SK-N-SH (cell line): ENCODE measurements around the gene NYAP1. TPM values are rescaled to one million over a fixed set of nuclear protein-coding genes. Genes with fewer than 3 reads are reported as not detected.

Experiments
- CTCF ChIA-PET: fragments of 300-600, 350-600 bp; formaldehyde crosslinking; extraction: SDS; loops from one replicate; lab custom pipeline; 2021; lab: Yijun Ruan, JAX
- POLR2A ChIA-PET: fragments of 350-600 bp; sonication (Branson Sonifier 250); formaldehyde crosslinking; extraction: SDS; loops from one replicate; lab custom pipeline; 2020; ENCODE audit warnings: antibody characterized with exemption, inconsistent platforms; lab: Yijun Ruan, JAX
- DNase-seq: peaks from one replicate; pipeline ENCODE4 v3.0.0; 2012
- H2AFZ ChIP-seq: fragments of 200-600 bp; sonication (generic); 2 replicates; pipeline ENCODE4 v1.8.1; 2016; ENCODE audit warnings: antibody characterized with exemption, mild to moderate bottlenecking, low read depth
- H3F3A ChIP-seq: fragments of 200-600 bp; sonication (generic); replicated peaks from 2 replicates; pipeline ENCODE3; 2016; ENCODE audit warnings: antibody characterized with exemption, mild to moderate bottlenecking; ENCODE audit not compliant: insufficient read depth
- H3K27ac ChIP-seq, 2 experiments: fragments of 200-500 bp in 1 of 2; fragments of 200-600 bp in 1 of 2; sonication (Bioruptor generic) in 1 of 2; sonication (generic), shearing (Covaris generic) in 1 of 2; 2 replicates each; pipeline versions ENCODE4 v1.5.1 to v1.6.1; 2014 to 2016; ENCODE audit warnings: low read depth in 2 of 2, inconsistent platforms in 1 of 2, low read length in 1 of 2, mild to moderate bottlenecking in 1 of 2, mixed read lengths in 1 of 2
- H3K27me3 ChIP-seq: fragments of 200-600 bp; sonication (generic), shearing (Covaris generic); 2 replicates; pipeline ENCODE4 v1.6.1; 2016; ENCODE audit warnings: mixed run types; ENCODE audit not compliant: insufficient read depth
- H3K36me3 ChIP-seq, 2 experiments: fragments of 200-500 bp in 1 of 2; fragments of 200-600 bp in 1 of 2; sonication (Bioruptor generic) in 1 of 2; sonication (generic) in 1 of 2; replicated peaks in 1 of 2; 2 replicates each; pipeline versions ENCODE3 to v1.5.1; 2014 to 2016; ENCODE audit warnings: low read length in 1 of 2, mild to moderate bottlenecking in 1 of 2; ENCODE audit not compliant: insufficient read depth in 2 of 2, control insufficient read depth in 1 of 2
- H3K4me1 ChIP-seq, 2 experiments: fragments of 200-500 bp in 1 of 2; fragments of 200-600 bp in 1 of 2; sonication (Bioruptor generic) in 1 of 2; sonication (generic), shearing (Covaris generic) in 1 of 2; 2 replicates each; pipeline versions ENCODE4 v1.5.1 to v1.6.1; 2014 to 2016; ENCODE audit warnings: low read depth in 1 of 2, low read length in 1 of 2, mixed run types in 1 of 2; ENCODE audit not compliant: insufficient read depth in 2 of 2, control insufficient read depth in 1 of 2
- H3K4me2 ChIP-seq: fragments of 200-600 bp; sonication (generic), shearing (Covaris generic); 2 replicates; pipeline ENCODE4 v1.6.1; 2017; ENCODE audit warnings: mixed run types
- H3K4me3 ChIP-seq, 2 experiments: fragments of 200-500 bp in 1 of 2; fragments of 200-600 bp in 1 of 2; sonication (Bioruptor generic) in 1 of 2; sonication (generic), shearing (Covaris generic) in 1 of 2; 2 replicates each; pipeline versions ENCODE4 v1.5.1 to v1.8.1; 2014 to 2016; ENCODE audit warnings: low read depth in 2 of 2, inconsistent platforms in 1 of 2, low read length in 1 of 2, mild to moderate bottlenecking in 1 of 2, mixed read lengths in 1 of 2, moderate library complexity in 1 of 2
- H3K79me2 ChIP-seq: fragments of 200-600 bp; sonication (generic); 2 replicates; pipeline ENCODE4 v1.8.1; 2017; ENCODE audit warnings: mild to moderate bottlenecking; ENCODE audit not compliant: insufficient read depth
- H3K9ac ChIP-seq: fragments of 200-600 bp; sonication (generic); 2 replicates; pipeline ENCODE4 v1.6.1; 2017; ENCODE audit warnings: mixed run types
- H3K9me2 ChIP-seq: fragments of 200-600 bp; sonication (generic); 2 replicates; pipeline ENCODE4 v1.6.1; 2017; ENCODE audit warnings: mixed run types
- H3K9me3 ChIP-seq: fragments of 200-600 bp; sonication (generic); 2 replicates; pipeline ENCODE4 v1.6.1; 2017; ENCODE audit warnings: mixed run types, mild to moderate bottlenecking, moderate library complexity
- H4K20me1 ChIP-seq: fragments of 200-600 bp; sonication (generic); 2 replicates; pipeline ENCODE4 v1.6.1; 2017; ENCODE audit warnings: mild to moderate bottlenecking, mixed run types; ENCODE audit not compliant: insufficient read depth
- CTCF ChIP-seq: fragments of 200-600 bp; sonication (generic); IDR thresholded peaks from 2 replicates; pipeline ENCODE4 v1.6.1; 2017; ENCODE audit warnings: antibody characterized with exemption, mild to moderate bottlenecking, moderate library complexity
- ELF1 ChIP-seq: IDR thresholded peaks from 2 replicates; pipeline ENCODE4 v1.4.0; 2012
- EP300 ChIP-seq, 2 experiments: IDR thresholded peaks; 2 replicates each; pipeline versions ENCODE4 v1.4.0 to v1.6.1; 2012; ENCODE audit warnings: borderline replicate concordance in 1 of 2, low read depth in 1 of 2, low read length in 1 of 2
- EZH2phosphoT487 ChIP-seq: fragments of 200-600 bp; sonication (generic); IDR thresholded peaks from 2 replicates; pipeline ENCODE4 v1.6.1; 2017; ENCODE audit warnings: low read depth, mixed run types, mild to moderate bottlenecking, antibody characterized with exemption, moderate library complexity, borderline replicate concordance
- FOSL2 ChIP-seq: IDR thresholded peaks from 2 replicates; pipeline ENCODE4 v1.4.0; 2012; ENCODE audit warnings: low read depth, mild to moderate bottlenecking, moderate library complexity, borderline replicate concordance
- FOXJ3 ChIP-seq: sonication (generic); formaldehyde crosslinking; IDR thresholded peaks from 2 replicates; pipeline ENCODE4 v1.5.1; 2020; ENCODE audit warnings: mild to moderate bottlenecking, missing genetic modification reagents
- FOXM1 ChIP-seq: IDR thresholded peaks from 2 replicates; pipeline ENCODE4 v1.4.0; 2012; ENCODE audit warnings: low read depth, mild to moderate bottlenecking
- IRF3 ChIP-seq: fragments of 150-350 bp; IDR thresholded peaks from 2 replicates; pipeline ENCODE4 v1.6.1; 2016; ENCODE audit warnings: mild to moderate bottlenecking, low read depth, low read length
- JUND ChIP-seq: IDR thresholded peaks from 2 replicates; pipeline ENCODE4 v1.4.0; 2012
- MEF2A ChIP-seq: IDR thresholded peaks from 2 replicates; pipeline ENCODE4 v1.4.0; 2012; ENCODE audit warnings: low read depth, borderline replicate concordance
- MXI1 ChIP-seq: IDR thresholded peaks from 2 replicates; pipeline ENCODE4 v1.6.1; 2012; ENCODE audit warnings: mild to moderate bottlenecking, low read depth, low read length, improper control_type of control experiment
- NFIC ChIP-seq: IDR thresholded peaks from 2 replicates; pipeline ENCODE4 v1.4.0; 2012; ENCODE audit warnings: borderline replicate concordance
- RAD21 ChIP-seq: IDR thresholded peaks from 2 replicates; pipeline ENCODE4 v1.6.1; 2012; ENCODE audit warnings: mild to moderate bottlenecking, low read length
- RCOR1 ChIP-seq: fragments of 150-350 bp; IDR thresholded peaks from 2 replicates; pipeline ENCODE4 v1.6.1; 2017; ENCODE audit warnings: antibody characterized with exemption, low read length
- RFX5 ChIP-seq: IDR thresholded peaks from 2 replicates; pipeline ENCODE4 v1.6.1; 2012; ENCODE audit warnings: mild to moderate bottlenecking, improper control_type of control experiment, low read length
- SIN3A ChIP-seq: IDR thresholded peaks from 2 replicates; pipeline ENCODE4 v1.6.1; 2012; ENCODE audit warnings: low read depth, mild to moderate bottlenecking, low read length, moderate library complexity, borderline replicate concordance
- SMC3 ChIP-seq: IDR thresholded peaks from 2 replicates; pipeline ENCODE4 v1.6.1; 2012; ENCODE audit warnings: low read depth, low read length, improper control_type of control experiment
- TCF12 ChIP-seq: IDR thresholded peaks from 2 replicates; pipeline ENCODE4 v1.4.0; 2012
- TEAD4 ChIP-seq: IDR thresholded peaks from 2 replicates; pipeline ENCODE4 v1.4.0; 2012; ENCODE audit warnings: mild to moderate bottlenecking, borderline replicate concordance; ENCODE audit not compliant: insufficient read depth
- YY1 ChIP-seq: IDR thresholded peaks from 2 replicates; pipeline ENCODE4 v1.4.0; 2012; ENCODE audit warnings: low read depth, mild to moderate bottlenecking
- WGBS: methylation state at CpG from one replicate; pipeline ENCODE4 v1.1.6; 2017; ENCODE audit warnings: low lambda C conversion rate; 5-methylcytosine and 5-hydroxymethylcytosine counted together
- polyA plus RNA-seq, 3 experiments: library from polyadenylated mRNA; depleted of rRNA; stranded (reverse); fragments of >200 nt; gene quantifications; 2 replicates each; pipeline ENCODE4 v1.2.3, GENCODE V29; 2012
- TF ChIP-seq, protein P1 (sequence below): IDR thresholded peaks from 2 replicates; pipeline ENCODE4 v1.4.0; 2012; ENCODE audit warnings: low read depth, borderline replicate concordance

NYAP1 gene
- polyA plus RNA-seq, 1 of the 3 experiments (the other 2 are of a cell fraction), result 6.0 TPM

GRCh38 chr7:100513212-100513810, 29.6 kb downstream of the NYAP1 start:
- no peaks in the 10 kb centered on the region for H3K9me3 ChIP-seq
- peaks cover 12 to 18% of the 10 kb centered on the region in 2 experiments; a peak in 3 of 4 replicates for H3K4me1 ChIP-seq
- ChIA-PET POLR2A (no interaction called here), CTCF (interaction anchor here (0.7 to 1.4 kb wide), 3 partner anchors 23 to 44 kb away, joined by 3 to 6 read pairs (median 3); no protein-coding TSS in a partner anchor)
- H2AFZ ChIP-seq, result no peak overlapping the region
- 95% methylated on average over 9 of the region's 9 CpGs for WGBS
- no peaks in the 10 kb centered on the region for H3K9me2 ChIP-seq
- no peaks in the 10 kb centered on the region for H3K79me2 ChIP-seq
- H3K27me3 ChIP-seq, result no peaks in the 10 kb centered on the region
- no peaks in the 10 kb centered on the region for H3F3A ChIP-seq
- no peaks in the 10 kb centered on the region for H3K36me3 ChIP-seq
- H3K27ac ChIP-seq, result no peak overlapping the region
- no peak for TF ChIP-seq NFIC
- no peak for TF ChIP-seq FOXJ3
- TF ChIP-seq MXI1, result no peak
- TF ChIP-seq EP300 (IDR thresholded peaks at IDR 0.05; ENCODE audit: borderline replicate concordance in 1 of 2, low read depth in 1 of 2, low read length in 1 of 2), result no peak
- no peak for TF ChIP-seq SMC3
- TF ChIP-seq, protein P1, sequence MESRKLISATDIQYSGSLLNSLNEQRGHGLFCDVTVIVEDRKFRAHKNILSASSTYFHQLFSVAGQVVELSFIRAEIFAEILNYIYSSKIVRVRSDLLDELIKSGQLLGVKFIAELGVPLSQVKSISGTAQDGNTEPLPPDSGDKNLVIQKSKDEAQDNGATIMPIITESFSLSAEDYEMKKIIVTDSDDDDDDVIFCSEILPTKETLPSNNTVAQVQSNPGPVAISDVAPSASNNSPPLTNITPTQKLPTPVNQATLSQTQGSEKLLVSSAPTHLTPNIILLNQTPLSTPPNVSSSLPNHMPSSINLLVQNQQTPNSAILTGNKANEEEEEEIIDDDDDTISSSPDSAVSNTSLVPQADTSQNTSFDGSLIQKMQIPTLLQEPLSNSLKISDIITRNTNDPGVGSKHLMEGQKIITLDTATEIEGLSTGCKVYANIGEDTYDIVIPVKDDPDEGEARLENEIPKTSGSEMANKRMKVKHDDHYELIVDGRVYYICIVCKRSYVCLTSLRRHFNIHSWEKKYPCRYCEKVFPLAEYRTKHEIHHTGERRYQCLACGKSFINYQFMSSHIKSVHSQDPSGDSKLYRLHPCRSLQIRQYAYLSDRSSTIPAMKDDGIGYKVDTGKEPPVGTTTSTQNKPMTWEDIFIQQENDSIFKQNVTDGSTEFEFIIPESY, result no peak
- TF ChIP-seq CTCF, result no peak
- TF ChIP-seq RCOR1, result no peak
- no peak for TF ChIP-seq SIN3A
- TF ChIP-seq RAD21, result no peak
- no peak for TF ChIP-seq FOSL2
- TF ChIP-seq ELF1, result no peak
- no peak for TF ChIP-seq RFX5
- no peak for DNase-seq
- no peak overlapping the region for H3K4me3 ChIP-seq
- H3K9ac ChIP-seq, result no peak overlapping the region
- H4K20me1 ChIP-seq, result no peaks in the 10 kb centered on the region
- no peak overlapping the region for H3K4me2 ChIP-seq

DNA sequence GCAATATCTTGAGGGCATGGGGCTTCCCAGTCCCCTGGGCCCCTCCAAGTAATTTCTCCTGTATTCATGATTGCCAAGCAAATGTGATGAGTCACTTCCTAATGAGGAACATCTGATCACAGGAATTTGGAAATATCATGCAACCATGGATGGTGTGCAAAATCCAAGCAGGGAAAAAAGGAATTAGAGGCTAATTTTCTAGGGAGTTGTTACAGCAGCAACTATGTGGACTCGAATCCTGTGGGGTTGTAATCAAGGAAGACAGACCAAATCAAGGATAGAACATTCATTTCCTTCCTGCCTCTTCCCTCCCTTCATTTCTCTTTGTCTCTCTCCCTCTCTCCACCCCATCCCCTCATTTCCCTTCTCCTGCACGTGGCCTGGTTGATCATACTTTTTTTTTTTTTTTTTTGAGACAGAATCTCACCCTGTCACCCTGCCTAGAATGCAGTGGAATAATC, 31.4 kb downstream of the NYAP1 start:
- Histone ChIP-seq H3F3A (peaks cover 3% of the 10 kb centered on the region), H3K9me3 (no peaks in the 10 kb centered on the region), H2AFZ (peak overlapping the region; percentile 41; the same call in 1 of the 2 replicates), H4K20me1 (no peaks in the 10 kb centered on the region), H3K9ac (peak overlapping the region; percentile 2; the same call in 1 of the 2 replicates), H3K4me3 (no peak overlapping the region), H3K36me3 (no peaks in the 10 kb centered on the region), H3K4me1 (peaks cover 12 to 18% of the 10 kb centered on the region in 2 experiments; a peak in 3 of 4 replicates), H3K79me2 (no peaks in the 10 kb centered on the region), H3K9me2 (no peaks in the 10 kb centered on the region), H3K4me2 (peak overlapping the region; percentile 44; the same call in 1 of the 2 replicates), H3K27ac (peak overlapping the region; percentile 60 to 61), H3K27me3 (no peaks in the 10 kb centered on the region)
- WGBS, result 12% methylated on average over 2 of the region's 2 CpGs
- DNase-seq, result no peak
- ChIA-PET CTCF (interaction anchor here (1.0 to 2.9 kb wide), 5 partner anchors 32 to 176 kb away, joined by 3 to 17 read pairs (median 5); partner anchors contain the start of gene NYAP1), POLR2A (no interaction called here)
- TF ChIP-seq TEAD4 (peak; percentile 63; the same call in 1 of the 2 replicates), YY1 (no peak), FOXJ3 (no peak), RCOR1 (no peak), FOXM1 (no peak), RFX5 (no peak), IRF3 (no peak), MEF2A (no peak), TCF12 (peak; percentile 96), NFIC (peak; percentile 61; the same call in 1 of the 2 replicates), JUND (peak; percentile 86; the same call in 1 of the 2 replicates), EZH2phosphoT487 (no peak)
